Right atrium auricular region (tissue), 2 donors: Measurements from ENCODE around the gene SUSD4. TPM values are rescaled to one million over a fixed set of nuclear protein-coding genes. Genes with fewer than 3 reads are reported as not detected.

Experiments
- DNase-seq: peaks from one replicate; pipeline ENCODE4 v3.0.0-alpha.2; 2019; ENCODE audit warnings: low spot score
- H3K27ac ChIP-seq, 2 donors: fragments of 200-600 bp; sonication (generic); 1 replicate in 1 of 2; 2 replicates in 1 of 2; pipeline ENCODE4 v1.5.1; 2016 to 2019
- H3K27me3 ChIP-seq, 2 donors: fragments of 200-600 bp; sonication (generic); one replicate each; pipeline versions ENCODE4 v1.5.1 to v1.6.0; 2017 to 2019
- H3K36me3 ChIP-seq: fragments of 200-600 bp; sonication (generic); one replicate; pipeline ENCODE4 v1.5.1; 2016
- H3K4me1 ChIP-seq, 2 donors: fragments of 200-600 bp; sonication (generic); one replicate each; pipeline versions ENCODE4 v1.5.1 to v1.6.0; 2017 to 2019
- H3K4me3 ChIP-seq, 2 donors: fragments of 200-600 bp; sonication (generic); 1 replicate in 1 of 2; 2 replicates in 1 of 2; pipeline ENCODE4 v1.5.1; 2017 to 2019; ENCODE audit warnings: mild to moderate bottlenecking in 1 of 2, moderate library complexity in 1 of 2
- H3K9me3 ChIP-seq, 2 donors: fragments of 200-600 bp; sonication (generic); one replicate each; pipeline ENCODE4 v1.5.1; 2019
- total RNA-seq, 2 donors: library from RNA; depleted of rRNA; stranded (reverse); fragments of >200 nt; gene quantifications; one replicate each; pipeline ENCODE4 v1.1.0, GENCODE V29; 2016
- TF ChIP-seq, protein P1 (sequence below), 2 donors: fragments of 200-600 bp; sonication (generic); IDR thresholded peaks; one replicate each; pipeline ENCODE4 v1.5.1; 2019; ENCODE audit warnings: antibody characterized with exemption in 2 of 2

SUSD4 gene
- total RNA-seq, 2 donors from 2014 or later, result 8.9 to 17.7 TPM

DNA sequence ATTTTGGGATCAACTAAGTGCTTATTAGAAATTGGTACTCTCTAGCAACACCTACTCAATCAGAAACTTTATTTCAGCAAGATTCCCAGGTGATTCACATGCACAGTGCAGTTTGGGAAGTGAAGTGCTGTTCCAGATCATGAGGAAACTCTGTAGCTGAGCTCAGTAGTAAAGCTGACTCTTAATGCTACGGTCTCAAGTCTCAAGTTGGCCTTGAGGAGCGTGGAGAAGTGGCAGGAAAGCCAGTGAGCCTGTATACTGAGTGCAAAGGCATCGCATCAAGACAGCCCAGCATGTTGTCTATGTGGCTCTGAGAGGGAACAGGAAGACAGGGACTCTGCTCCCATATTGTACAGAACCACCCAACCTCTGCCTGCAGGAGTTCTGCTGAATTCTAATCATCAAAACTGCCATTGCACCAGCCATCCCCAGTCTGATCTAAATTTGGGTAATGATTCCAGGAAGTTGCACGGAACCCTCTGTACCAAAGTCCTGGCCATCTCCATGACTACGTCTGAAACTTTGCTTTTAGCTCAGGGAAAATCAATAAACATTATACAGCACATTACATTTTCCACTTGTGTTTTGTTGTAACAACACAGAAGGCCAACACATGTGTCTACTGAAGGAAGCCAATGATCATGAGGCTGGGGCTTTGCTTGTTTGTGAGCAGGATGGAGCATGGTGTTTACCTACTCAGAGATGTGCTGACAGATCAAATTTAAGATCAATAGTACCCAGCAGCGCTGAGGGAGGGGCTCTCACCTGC lies 115.8 kb downstream of the SUSD4 start:
- TF ChIP-seq, protein P1, sequence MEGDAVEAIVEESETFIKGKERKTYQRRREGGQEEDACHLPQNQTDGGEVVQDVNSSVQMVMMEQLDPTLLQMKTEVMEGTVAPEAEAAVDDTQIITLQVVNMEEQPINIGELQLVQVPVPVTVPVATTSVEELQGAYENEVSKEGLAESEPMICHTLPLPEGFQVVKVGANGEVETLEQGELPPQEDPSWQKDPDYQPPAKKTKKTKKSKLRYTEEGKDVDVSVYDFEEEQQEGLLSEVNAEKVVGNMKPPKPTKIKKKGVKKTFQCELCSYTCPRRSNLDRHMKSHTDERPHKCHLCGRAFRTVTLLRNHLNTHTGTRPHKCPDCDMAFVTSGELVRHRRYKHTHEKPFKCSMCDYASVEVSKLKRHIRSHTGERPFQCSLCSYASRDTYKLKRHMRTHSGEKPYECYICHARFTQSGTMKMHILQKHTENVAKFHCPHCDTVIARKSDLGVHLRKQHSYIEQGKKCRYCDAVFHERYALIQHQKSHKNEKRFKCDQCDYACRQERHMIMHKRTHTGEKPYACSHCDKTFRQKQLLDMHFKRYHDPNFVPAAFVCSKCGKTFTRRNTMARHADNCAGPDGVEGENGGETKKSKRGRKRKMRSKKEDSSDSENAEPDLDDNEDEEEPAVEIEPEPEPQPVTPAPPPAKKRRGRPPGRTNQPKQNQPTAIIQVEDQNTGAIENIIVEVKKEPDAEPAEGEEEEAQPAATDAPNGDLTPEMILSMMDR (IDR thresholded peaks at IDR 0.05), result no peak
- H3K9me3 ChIP-seq, result no peaks in the 10 kb centered on the region
- no peaks in the 10 kb centered on the region for H3K4me1 ChIP-seq
- H3K27ac ChIP-seq, result no peak overlapping the region
- H3K27me3 ChIP-seq, result no peaks in the 10 kb centered on the region
- H3K4me3 ChIP-seq, result no peak overlapping the region
- no peaks in the 10 kb centered on the region for H3K36me3 ChIP-seq
- DNase-seq, result no peak

DNA sequence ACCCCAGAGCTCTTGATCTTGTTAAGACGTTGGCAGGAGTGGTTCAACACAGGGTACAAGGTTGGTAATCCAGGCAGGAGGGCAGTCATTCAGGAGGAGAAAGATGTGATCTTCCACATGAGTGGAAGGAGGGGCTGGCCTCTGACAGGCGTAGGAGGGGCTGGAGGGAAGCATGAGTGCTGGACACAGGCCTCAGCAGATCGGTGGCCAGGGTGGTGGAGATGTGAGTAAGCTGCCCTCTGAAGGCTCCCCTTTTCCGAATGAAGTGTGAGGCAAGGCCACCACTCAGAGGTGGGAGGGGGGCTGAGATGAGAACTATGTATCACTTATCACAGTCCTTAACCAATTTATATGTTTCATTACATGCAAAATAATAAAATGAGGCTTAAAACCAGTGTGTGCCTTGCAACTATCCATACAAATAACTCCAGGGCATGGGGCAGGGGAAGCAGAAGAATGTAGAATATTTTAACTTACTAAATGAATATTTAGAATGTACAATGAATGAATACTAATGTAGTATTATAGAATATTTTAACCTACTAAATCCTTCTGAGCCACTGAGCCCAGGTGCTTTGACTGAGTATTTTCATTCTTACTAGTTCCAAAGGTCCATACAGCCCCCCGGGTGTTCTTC lies 117.4 kb downstream of the SUSD4 start:
- no peaks in the 10 kb centered on the region for H3K9me3 ChIP-seq
- no peaks in the 10 kb centered on the region for H3K36me3 ChIP-seq
- H3K27me3 ChIP-seq, result no peaks in the 10 kb centered on the region
- H3K4me1 ChIP-seq, result no peaks in the 10 kb centered on the region
- TF ChIP-seq, protein P1 (IDR thresholded peaks at IDR 0.05), result no peak
- no peak overlapping the region for H3K4me3 ChIP-seq
- DNase-seq, result no peak
- no peak overlapping the region for H3K27ac ChIP-seq

DNA sequence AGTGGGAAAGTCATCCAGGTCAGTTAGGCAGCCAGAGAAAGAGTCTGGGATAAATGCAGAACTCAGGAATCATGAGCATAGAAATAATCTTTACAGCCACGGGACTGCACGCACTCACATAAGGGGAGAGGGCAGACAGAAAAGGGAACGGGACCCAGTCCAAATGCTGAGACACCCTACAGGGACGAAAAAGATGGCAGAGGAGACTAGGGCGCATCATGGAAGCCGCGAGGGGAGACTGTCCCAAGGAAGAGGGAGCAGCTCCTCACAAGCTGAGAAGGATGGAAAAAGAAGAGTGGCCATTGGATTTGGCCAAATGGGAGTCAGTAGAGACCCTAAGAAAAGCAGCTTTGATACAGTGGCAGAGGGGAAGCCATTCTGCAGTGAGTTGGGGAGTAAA lies 118.0 kb downstream of the SUSD4 start:
- H3K27ac ChIP-seq, result no peak overlapping the region
- no peak for DNase-seq
- TF ChIP-seq, protein P1 (IDR thresholded peaks at IDR 0.05), result no peak
- H3K4me1 ChIP-seq, result no peaks in the 10 kb centered on the region
- H3K36me3 ChIP-seq, result no peaks in the 10 kb centered on the region
- no peaks in the 10 kb centered on the region for H3K27me3 ChIP-seq
- H3K4me3 ChIP-seq, result no peak overlapping the region
- H3K9me3 ChIP-seq, result no peaks in the 10 kb centered on the region

DNA sequence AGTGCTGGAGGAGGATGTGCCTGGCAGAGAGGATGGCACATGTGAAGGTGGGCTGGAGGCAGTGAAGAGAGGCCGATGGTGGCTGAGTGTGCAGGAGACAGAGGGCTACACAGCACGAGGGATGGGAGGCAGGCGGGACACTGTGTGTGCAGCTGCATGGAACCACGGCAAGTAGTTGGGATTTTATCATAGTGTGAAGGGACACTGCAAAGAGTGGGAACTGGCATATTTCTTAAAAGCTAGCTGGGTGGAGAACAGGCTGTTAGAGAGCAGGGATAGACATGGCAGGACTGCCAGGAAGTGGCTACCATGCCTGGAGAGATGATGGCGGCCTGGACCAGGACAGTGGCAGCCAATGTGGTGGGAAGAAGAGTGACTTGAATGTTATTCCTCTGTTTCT lies 118.6 kb downstream of the SUSD4 start:
- Histone ChIP-seq H3K4me3 (no peak overlapping the region), H3K27me3 (no peaks in the 10 kb centered on the region), H3K9me3 (no peaks in the 10 kb centered on the region), H3K36me3 (no peaks in the 10 kb centered on the region), H3K27ac (no peak overlapping the region), H3K4me1 (no peaks in the 10 kb centered on the region)
- DNase-seq, result no peak
- TF ChIP-seq, protein P1 (IDR thresholded peaks at IDR 0.05), result no peak

DNA sequence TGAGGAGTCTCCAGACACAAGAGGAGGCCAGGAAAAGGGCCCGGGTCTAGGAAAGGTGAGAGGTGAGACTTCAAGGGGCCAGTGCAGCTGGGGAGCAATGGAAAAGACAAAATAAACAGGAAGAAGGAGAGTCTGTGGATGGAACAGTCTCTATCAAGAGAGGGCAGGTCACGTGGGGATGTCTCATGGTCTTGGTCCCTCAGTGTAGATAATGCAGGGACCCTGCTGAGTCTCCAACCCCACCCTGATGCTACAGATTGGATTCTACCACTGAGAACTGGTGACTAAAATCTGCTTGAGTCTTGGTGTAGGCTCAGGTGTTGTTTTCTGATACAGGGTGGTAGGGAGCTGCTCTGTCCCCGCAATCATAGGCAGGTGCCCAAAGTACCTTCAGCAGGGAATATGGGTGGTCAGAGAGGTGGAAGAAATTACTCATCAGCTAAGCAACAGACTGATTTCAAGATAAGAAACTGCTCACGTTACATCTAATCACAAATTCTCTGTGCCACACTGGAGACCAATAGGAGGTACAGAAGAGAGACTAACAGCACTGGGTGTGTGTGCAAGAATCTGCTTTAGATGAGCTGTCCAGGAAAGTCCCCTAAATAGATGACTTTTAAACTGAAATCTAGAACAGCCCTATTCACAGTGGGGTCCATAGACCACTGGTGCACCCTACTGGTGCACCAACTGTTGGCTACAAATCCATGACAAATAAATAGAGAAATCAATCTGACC lies 119.4 kb downstream of the SUSD4 start:
- TF ChIP-seq, protein P1 (IDR thresholded peaks at IDR 0.05), result peak in 1 of 2 donors; percentile 44
- Histone ChIP-seq H3K36me3 (no peaks in the 10 kb centered on the region), H3K27me3 (no peaks in the 10 kb centered on the region), H3K4me1 (no peaks in the 10 kb centered on the region), H3K27ac (no peak overlapping the region), H3K4me3 (no peak overlapping the region), H3K9me3 (no peaks in the 10 kb centered on the region)
- DNase-seq, result no peak
